Duodenal mucosa (tissue), 2 donors: ENCODE results near the gene NKG7.

Experiments used
- H3K27ac ChIP-seq: one replicate; pipeline ENCODE4 v1.7.0; 2013; ENCODE audit warnings: low read depth, low read length
- H3K27me3 ChIP-seq, 2 donors: one replicate each; pipeline ENCODE4 v1.7.0; 2013; ENCODE audit warnings: low read length in 2 of 2, control low read depth in 1 of 2; ENCODE audit not compliant: insufficient read depth in 2 of 2, control insufficient read depth in 1 of 2
- H3K36me3 ChIP-seq, 2 donors: one replicate each; pipeline ENCODE4 v1.7.0; 2013; ENCODE audit warnings: low read length in 2 of 2, control low read depth in 1 of 2; ENCODE audit not compliant: insufficient read depth in 2 of 2, control insufficient read depth in 1 of 2
- H3K4me1 ChIP-seq, 2 donors: one replicate each; pipeline ENCODE4 v1.7.0; 2013; ENCODE audit warnings: low read length in 2 of 2, control low read depth in 1 of 2; ENCODE audit not compliant: insufficient read depth in 2 of 2, control insufficient read depth in 1 of 2
- H3K4me3 ChIP-seq, 2 donors: one replicate each; pipeline ENCODE4 v1.7.0; 2013; ENCODE audit warnings: low read length in 2 of 2, low read depth in 1 of 2
- H3K9ac ChIP-seq, 2 donors: one replicate each; pipeline ENCODE4 v1.7.0; 2013; ENCODE audit warnings: low read length in 2 of 2, low read depth in 1 of 2
- H3K9me3 ChIP-seq, 2 donors: one replicate each; pipeline ENCODE4 v1.7.0; 2013; ENCODE audit warnings: low read length in 2 of 2, control low read depth in 1 of 2; ENCODE audit not compliant: control insufficient read depth in 1 of 2

Gene NKG7

GRCh38 chr19:51346742-51347141 lies 25.7 kb downstream of the NKG7 start:
- Histone ChIP-seq H3K9me3 (no peaks in the 10 kb centered on the region), H3K36me3 (peaks cover 6 to 54% of the 10 kb centered on the region in 2 donors), H3K27me3 (no peaks in the 10 kb centered on the region), H3K9ac (no peak overlapping the region), H3K4me3 (no peak overlapping the region), H3K27ac (no peak overlapping the region), H3K4me1 (no peaks in the 10 kb centered on the region)

GRCh38 chr19:51345076-51345620 lies 27.3 kb downstream of the NKG7 start:
- no peaks in the 10 kb centered on the region for H3K27me3 ChIP-seq
- no peak overlapping the region for H3K27ac ChIP-seq
- peaks cover 4 to 38% of the 10 kb centered on the region in 2 donors for H3K36me3 ChIP-seq
- no peaks in the 10 kb centered on the region for H3K9me3 ChIP-seq
- H3K9ac ChIP-seq = no peak overlapping the region
- no peaks in the 10 kb centered on the region for H3K4me1 ChIP-seq
- H3K4me3 ChIP-seq = no peak overlapping the region

GRCh38 chr19:51342631-51343569 lies 29.6 kb downstream of the NKG7 start:
- H3K9me3 ChIP-seq = no peaks in the 10 kb centered on the region
- H3K27me3 ChIP-seq = no peaks in the 10 kb centered on the region
- H3K4me1 ChIP-seq = peaks cover 0 to 9% of the 10 kb centered on the region in 2 donors
- H3K4me3 ChIP-seq = no peak overlapping the region
- H3K9ac ChIP-seq = no peak overlapping the region
- no peak overlapping the region for H3K27ac ChIP-seq
- H3K36me3 ChIP-seq = peaks cover 0 to 32% of the 10 kb centered on the region in 2 donors

GRCh38 chr19:51341976-51342580 lies 30.4 kb downstream of the NKG7 start, which contains the start of gene VSIG10L:
Gene VSIG10L (minus strand): TSS chr19:51342139. CDS start chr19:51342124, 15 bp downstream.
- H3K4me1 ChIP-seq = peaks cover 0 to 9% of the 10 kb centered on the region in 2 donors
- H3K27ac ChIP-seq = no peak within 1 kb of the TSS
- no peak within 1 kb of the TSS for H3K9ac ChIP-seq
- no peaks in the 10 kb centered on the region for H3K27me3 ChIP-seq
- no peak within 1 kb of the TSS for H3K4me3 ChIP-seq
- peaks cover 0 to 25% of the 10 kb centered on the region in 2 donors for H3K36me3 ChIP-seq
- H3K9me3 ChIP-seq = no peaks in the 10 kb centered on the region

GRCh38 chr19:51341066-51341465 lies 31.4 kb downstream of the NKG7 start:
- Histone ChIP-seq H3K27ac (no peak overlapping the region), H3K4me1 (peaks cover 0 to 9% of the 10 kb centered on the region in 2 donors), H3K4me3 (no peak overlapping the region), H3K9ac (no peak overlapping the region), H3K9me3 (no peaks in the 10 kb centered on the region), H3K36me3 (peaks cover 0 to 14% of the 10 kb centered on the region in 2 donors), H3K27me3 (no peaks in the 10 kb centered on the region)

- peak overlapping the region; percentile 36 to 60 for H3K9ac ChIP-seq
- peaks cover 0 to 9% of the 10 kb centered on the region in 2 donors for H3K4me1 ChIP-seq
- peak overlapping the region; percentile 72 to 82 for H3K4me3 ChIP-seq
- H3K27ac ChIP-seq = peak overlapping the region; percentile 51
- H3K27me3 ChIP-seq = no peaks in the 10 kb centered on the region
- peaks cover 0 to 3% of the 10 kb centered on the region in 2 donors for H3K36me3 ChIP-seq
- H3K9me3 ChIP-seq = no peaks in the 10 kb centered on the region
Observed at GRCh38 chr19:51339687-51340656, 32.5 kb downstream of the NKG7 start.

- no peaks in the 10 kb centered on the region for H3K9me3 ChIP-seq
- H3K4me3 ChIP-seq = peak overlapping the region; percentile 72 to 82
- H3K27ac ChIP-seq = peak overlapping the region; percentile 51
- peak overlapping the region; percentile 45 to 58 for H3K9ac ChIP-seq
- H3K36me3 ChIP-seq = no peaks in the 10 kb centered on the region
- H3K4me1 ChIP-seq = peaks cover 0 to 9% of the 10 kb centered on the region in 2 donors
- no peaks in the 10 kb centered on the region for H3K27me3 ChIP-seq
Observed at GRCh38 chr19:51339313-51339686, 33.2 kb downstream of the NKG7 start.

- H3K27ac ChIP-seq = peak overlapping the region; percentile 51
- H3K4me1 ChIP-seq = peaks cover 0 to 9% of the 10 kb centered on the region in 2 donors
Observed at GRCh38 chr19:51338563-51339312, 33.7 kb downstream of the NKG7 start.

More at GRCh38 chr19:51338563-51339312, 33.7 kb downstream of the NKG7 start:
- Histone ChIP-seq H3K9ac (peak overlapping the region; percentile 45 to 58), H3K27me3 (no peaks in the 10 kb centered on the region), H3K4me3 (peak overlapping the region; percentile 72 to 82), H3K9me3 (no peaks in the 10 kb centered on the region), H3K36me3 (no peaks in the 10 kb centered on the region)
